HEK293 (cell line): ENCODE results near the gene TECTA.

Experiments
- MYNN ChIP-seq: fragments of 450-650 bp; formaldehyde crosslinking; IDR thresholded peaks from 2 replicates; pipeline ENCODE4 v1.5.1; 2016; ENCODE audit warnings: missing biosample characterization, missing genetic modification characterization, borderline replicate concordance
- ZNF146 ChIP-seq: fragments of 450-650 bp; formaldehyde crosslinking; IDR thresholded peaks from 2 replicates; pipeline ENCODE4 v1.5.1; 2016; ENCODE audit warnings: missing biosample characterization, missing genetic modification characterization
- ZNF473 ChIP-seq: fragments of 450-650 bp; formaldehyde crosslinking; IDR thresholded peaks from 2 replicates; pipeline ENCODE4 v1.5.1; 2017; ENCODE audit warnings: missing biosample characterization, missing genetic modification characterization
- TF ChIP-seq, protein P1 (sequence below): fragments of 450-650 bp; formaldehyde crosslinking; IDR thresholded peaks from 2 replicates; pipeline ENCODE4 v1.5.1; 2017; ENCODE audit warnings: missing biosample characterization, missing genetic modification characterization
- TF ChIP-seq, protein P2 (sequence below): fragments of 450-650 bp; formaldehyde crosslinking; IDR thresholded peaks from 2 replicates; pipeline ENCODE4 v1.5.1; 2016; ENCODE audit warnings: missing biosample characterization, missing genetic modification characterization
- TF ChIP-seq, protein P3 (sequence below): fragments of 450-650 bp; formaldehyde crosslinking; IDR thresholded peaks from 2 replicates; pipeline ENCODE4 v1.5.1; 2016; ENCODE audit warnings: missing biosample characterization, missing genetic modification characterization

DNA sequence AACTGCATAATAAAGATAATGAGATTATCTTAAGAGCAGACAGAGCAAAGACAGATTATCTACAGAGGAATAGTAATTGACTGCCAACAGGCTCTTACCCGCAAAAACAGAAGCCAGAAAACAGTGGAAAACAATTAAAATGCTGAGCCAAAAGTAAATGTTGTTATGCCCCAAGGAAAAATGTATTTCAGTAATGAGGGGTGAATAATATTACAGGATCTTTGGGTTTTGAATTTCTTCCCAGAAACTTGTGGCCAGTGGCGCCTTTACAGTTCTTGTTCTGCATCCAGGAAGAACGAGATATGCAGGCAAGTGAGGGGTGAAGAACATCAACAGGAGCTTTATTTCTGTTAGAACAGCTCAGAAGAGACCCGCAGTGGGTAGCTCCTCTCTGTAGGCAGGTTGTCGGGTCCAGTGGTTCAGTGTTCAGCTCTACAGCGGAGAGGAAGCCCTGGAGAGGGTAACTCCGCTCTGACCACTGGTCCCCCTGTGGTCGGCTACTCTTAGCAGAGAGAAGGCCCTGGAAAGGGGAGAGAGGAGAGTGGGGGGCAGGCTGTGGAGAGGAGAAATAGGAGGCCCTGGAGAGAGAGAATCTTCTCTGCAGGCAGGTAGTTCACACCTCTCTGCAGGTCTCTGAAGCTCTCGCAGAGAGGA lies 139.7 kb downstream of the TECTA start:
- TF ChIP-seq, protein P1, sequence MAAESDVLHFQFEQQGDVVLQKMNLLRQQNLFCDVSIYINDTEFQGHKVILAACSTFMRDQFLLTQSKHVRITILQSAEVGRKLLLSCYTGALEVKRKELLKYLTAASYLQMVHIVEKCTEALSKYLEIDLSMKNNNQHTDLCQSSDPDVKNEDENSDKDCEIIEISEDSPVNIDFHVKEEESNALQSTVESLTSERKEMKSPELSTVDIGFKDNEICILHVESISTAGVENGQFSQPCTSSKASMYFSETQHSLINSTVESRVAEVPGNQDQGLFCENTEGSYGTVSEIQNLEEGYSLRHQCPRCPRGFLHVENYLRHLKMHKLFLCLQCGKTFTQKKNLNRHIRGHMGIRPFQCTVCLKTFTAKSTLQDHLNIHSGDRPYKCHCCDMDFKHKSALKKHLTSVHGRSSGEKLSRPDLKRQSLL, result no peak
- TF ChIP-seq, protein P2, sequence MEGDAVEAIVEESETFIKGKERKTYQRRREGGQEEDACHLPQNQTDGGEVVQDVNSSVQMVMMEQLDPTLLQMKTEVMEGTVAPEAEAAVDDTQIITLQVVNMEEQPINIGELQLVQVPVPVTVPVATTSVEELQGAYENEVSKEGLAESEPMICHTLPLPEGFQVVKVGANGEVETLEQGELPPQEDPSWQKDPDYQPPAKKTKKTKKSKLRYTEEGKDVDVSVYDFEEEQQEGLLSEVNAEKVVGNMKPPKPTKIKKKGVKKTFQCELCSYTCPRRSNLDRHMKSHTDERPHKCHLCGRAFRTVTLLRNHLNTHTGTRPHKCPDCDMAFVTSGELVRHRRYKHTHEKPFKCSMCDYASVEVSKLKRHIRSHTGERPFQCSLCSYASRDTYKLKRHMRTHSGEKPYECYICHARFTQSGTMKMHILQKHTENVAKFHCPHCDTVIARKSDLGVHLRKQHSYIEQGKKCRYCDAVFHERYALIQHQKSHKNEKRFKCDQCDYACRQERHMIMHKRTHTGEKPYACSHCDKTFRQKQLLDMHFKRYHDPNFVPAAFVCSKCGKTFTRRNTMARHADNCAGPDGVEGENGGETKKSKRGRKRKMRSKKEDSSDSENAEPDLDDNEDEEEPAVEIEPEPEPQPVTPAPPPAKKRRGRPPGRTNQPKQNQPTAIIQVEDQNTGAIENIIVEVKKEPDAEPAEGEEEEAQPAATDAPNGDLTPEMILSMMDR (tag by site-specific recombination), result no peak
- TF ChIP-seq, protein P3, sequence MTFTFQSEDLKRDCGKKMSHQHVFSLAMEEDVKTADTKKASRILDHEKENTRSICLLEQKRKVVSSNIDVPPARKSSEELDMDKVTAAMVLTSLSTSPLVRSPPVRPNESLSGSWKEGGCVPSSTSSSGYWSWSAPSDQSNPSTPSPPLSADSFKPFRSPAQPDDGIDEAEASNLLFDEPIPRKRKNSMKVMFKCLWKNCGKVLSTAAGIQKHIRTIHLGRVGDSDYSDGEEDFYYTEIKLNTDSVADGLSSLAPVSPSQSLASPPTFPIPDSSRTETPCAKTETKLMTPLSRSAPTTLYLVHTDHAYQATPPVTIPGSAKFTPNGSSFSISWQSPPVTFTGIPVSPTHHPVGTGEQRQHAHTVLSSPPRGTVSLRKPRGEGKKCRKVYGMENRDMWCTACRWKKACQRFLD, result no peak
- no peak for TF ChIP-seq ZNF473 (tag by site-specific recombination)
- no peak for TF ChIP-seq MYNN
- TF ChIP-seq ZNF146, result no peak
